ENCODE data around the gene SMIM17.

- TF ChIP-seq CTCF (IDR thresholded peaks at IDR 0.05) = no peak
- no peak for TF ChIP-seq EP300 (IDR thresholded peaks at IDR 0.05)
Measured at GRCh38 chr19:56661248-56661647, 18.3 kb downstream of the SMIM17 start.

All from upper lobe of left lung (tissue), 4 donors.